SK-N-SH treated with all-trans-retinoic acid at 6 μM for 48 hours (cell line): Measurements from ENCODE around the gene MLST8.

ENCODE experiments used
- ATAC-seq: fragments of 200-7000 bp; cut with Tn5 transposase; 3 replicates; pipeline ENCODE4 v1.9.1; 2020; ENCODE audit warnings: mild to moderate bottlenecking, moderate library complexity
- ARNTL ChIP-seq: fragments of 450-650 bp; formaldehyde crosslinking; IDR thresholded peaks from 2 replicates; pipeline ENCODE4 v1.5.0; 2020; ENCODE audit warnings: low read depth, mild to moderate bottlenecking, moderate library complexity, borderline replicate concordance
- BACH2 ChIP-seq: fragments of 250-450 bp; sonication (Bioruptor Pico); IDR thresholded peaks from 2 replicates; pipeline ENCODE4 v1.9.0; 2021; ENCODE audit warnings: mild to moderate bottlenecking, borderline replicate concordance
- CREB5 ChIP-seq: fragments of 250-450 bp; sonication (Bioruptor Pico); IDR thresholded peaks from 2 replicates; pipeline ENCODE4 v1.5.1; 2020; ENCODE audit warnings: low read depth, mild to moderate bottlenecking, moderate library complexity
- CSDC2 ChIP-seq: fragments of 250-450 bp; sonication (Bioruptor Pico); IDR thresholded peaks from 2 replicates; pipeline ENCODE4 v1.5.0; 2020; ENCODE audit warnings: mild to moderate bottlenecking, moderate library complexity
- ESRRG ChIP-seq: fragments of 250-450 bp; sonication (Bioruptor Pico); IDR thresholded peaks from 2 replicates; pipeline ENCODE4 v1.6.1; 2021; ENCODE audit warnings: mild to moderate bottlenecking
- GLIS3 ChIP-seq: fragments of 250-450 bp; sonication (Bioruptor Pico); IDR thresholded peaks from 2 replicates; pipeline ENCODE4 v1.5.0; 2020; ENCODE audit warnings: mild to moderate bottlenecking, moderate library complexity
- ISL1 ChIP-seq: fragments of 250-450 bp; sonication (Bioruptor Pico); IDR thresholded peaks from 2 replicates; pipeline ENCODE4 v2.1.2; 2022; ENCODE audit warnings: mild to moderate bottlenecking, moderate library complexity
- OSR1 ChIP-seq: fragments of 250-450 bp; sonication (Bioruptor Pico); IDR thresholded peaks from 2 replicates; pipeline ENCODE4 v1.8.0; 2022; ENCODE audit warnings: moderate library complexity, mild to moderate bottlenecking, inconsistent platforms
- POU6F1 ChIP-seq: fragments of 250-450 bp; sonication (Bioruptor Pico); IDR thresholded peaks from 2 replicates; pipeline ENCODE4 v1.8.0; 2021; ENCODE audit warnings: low read depth, mild to moderate bottlenecking, moderate library complexity, borderline replicate concordance
- PPARA ChIP-seq: fragments of 250-450 bp; sonication (Bioruptor Pico); IDR thresholded peaks from 2 replicates; pipeline ENCODE4 v1.5.0; 2020; ENCODE audit warnings: mild to moderate bottlenecking, borderline replicate concordance
- SNAI2 ChIP-seq: fragments of 250-450 bp; sonication (Bioruptor Pico); IDR thresholded peaks from 2 replicates; pipeline ENCODE4 v1.5.0; 2020; ENCODE audit warnings: mild to moderate bottlenecking, moderate library complexity
- TCF4 ChIP-seq: fragments of 250-450 bp; sonication (Bioruptor Pico); IDR thresholded peaks from 2 replicates; pipeline ENCODE4 v1.8.0; 2021; ENCODE audit warnings: mild to moderate bottlenecking, moderate library complexity, borderline replicate concordance
- TOX ChIP-seq: fragments of 250-450 bp; sonication (Bioruptor Pico); IDR thresholded peaks from 2 replicates; pipeline ENCODE4 v1.8.0; 2021; ENCODE audit warnings: mild to moderate bottlenecking, moderate library complexity, borderline replicate concordance
- TSHZ2 ChIP-seq: fragments of 250-450 bp; sonication (Bioruptor Pico); IDR thresholded peaks from 2 replicates; pipeline ENCODE4 v1.5.0; 2020; ENCODE audit warnings: mild to moderate bottlenecking, moderate library complexity
- ZC3H10 ChIP-seq: fragments of 250-450 bp; sonication (Bioruptor Pico); IDR thresholded peaks from 2 replicates; pipeline ENCODE4 v1.5.1; 2021; ENCODE audit warnings: mild to moderate bottlenecking, moderate library complexity
- ZFP30 ChIP-seq: fragments of 450-650 bp; formaldehyde crosslinking; IDR thresholded peaks from 2 replicates; pipeline ENCODE4 v1.5.0; 2022; ENCODE audit warnings: mild to moderate bottlenecking, moderate library complexity
- ZNF565 ChIP-seq: fragments of 450-650 bp; formaldehyde crosslinking; conservative IDR thresholded peaks from 2 replicates; pipeline ENCODE4 v1.5.0; 2020; ENCODE audit warnings: low read depth, mild to moderate bottlenecking, moderate library complexity
- ZNF70 ChIP-seq: fragments of 450-650 bp; formaldehyde crosslinking; IDR thresholded peaks from 2 replicates; pipeline ENCODE4 v1.5.0; 2020; ENCODE audit warnings: mild to moderate bottlenecking, moderate library complexity
- ZNF8 ChIP-seq: fragments of 450-650 bp; formaldehyde crosslinking; IDR thresholded peaks from 2 replicates; pipeline ENCODE4 v1.5.0; 2020; ENCODE audit warnings: mild to moderate bottlenecking, moderate library complexity
- TF ChIP-seq, protein P1 (sequence below): fragments of 250-450 bp; sonication (Bioruptor Pico); IDR thresholded peaks from 2 replicates; pipeline ENCODE4 v1.5.1; 2021; ENCODE audit warnings: mild to moderate bottlenecking, moderate library complexity

The MLST8 gene

GRCh38 chr16:2180962-2181923, 24.0 kb upstream of the MLST8 start:
- TF ChIP-seq CREB5 (no peak), ZNF70 (CRISPR knock-in tag) (no peak), CSDC2 (CRISPR knock-in tag) (no peak), GLIS3 (CRISPR knock-in tag) (no peak), OSR1 (CRISPR knock-in tag) (no peak), TOX (CRISPR knock-in tag) (no peak), ZNF8 (no peak), TSHZ2 (CRISPR knock-in tag) (no peak), ZNF565 (CRISPR knock-in tag) (no peak), POU6F1 (CRISPR knock-in tag) (no peak), SNAI2 (CRISPR knock-in tag) (no peak), ISL1 (CRISPR knock-in tag) (no peak), ESRRG (CRISPR knock-in tag) (no peak), ZC3H10 (CRISPR knock-in tag) (no peak), PPARA (CRISPR knock-in tag) (no peak), BACH2 (CRISPR knock-in tag) (no peak), TCF4 (CRISPR knock-in tag) (no peak), ZFP30 (no peak), ARNTL (CRISPR knock-in tag) (no peak)
- TF ChIP-seq, protein P1, sequence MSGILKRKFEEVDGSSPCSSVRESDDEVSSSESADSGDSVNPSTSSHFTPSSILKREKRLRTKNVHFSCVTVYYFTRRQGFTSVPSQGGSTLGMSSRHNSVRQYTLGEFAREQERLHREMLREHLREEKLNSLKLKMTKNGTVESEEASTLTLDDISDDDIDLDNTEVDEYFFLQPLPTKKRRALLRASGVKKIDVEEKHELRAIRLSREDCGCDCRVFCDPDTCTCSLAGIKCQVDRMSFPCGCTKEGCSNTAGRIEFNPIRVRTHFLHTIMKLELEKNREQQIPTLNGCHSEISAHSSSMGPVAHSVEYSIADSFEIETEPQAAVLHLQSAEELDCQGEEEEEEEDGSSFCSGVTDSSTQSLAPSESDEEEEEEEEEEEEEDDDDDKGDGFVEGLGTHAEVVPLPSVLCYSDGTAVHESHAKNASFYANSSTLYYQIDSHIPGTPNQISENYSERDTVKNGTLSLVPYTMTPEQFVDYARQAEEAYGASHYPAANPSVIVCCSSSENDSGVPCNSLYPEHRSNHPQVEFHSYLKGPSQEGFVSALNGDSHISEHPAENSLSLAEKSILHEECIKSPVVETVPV (CRISPR knock-in tag), result no peak
- no peak for ATAC-seq

DNA sequence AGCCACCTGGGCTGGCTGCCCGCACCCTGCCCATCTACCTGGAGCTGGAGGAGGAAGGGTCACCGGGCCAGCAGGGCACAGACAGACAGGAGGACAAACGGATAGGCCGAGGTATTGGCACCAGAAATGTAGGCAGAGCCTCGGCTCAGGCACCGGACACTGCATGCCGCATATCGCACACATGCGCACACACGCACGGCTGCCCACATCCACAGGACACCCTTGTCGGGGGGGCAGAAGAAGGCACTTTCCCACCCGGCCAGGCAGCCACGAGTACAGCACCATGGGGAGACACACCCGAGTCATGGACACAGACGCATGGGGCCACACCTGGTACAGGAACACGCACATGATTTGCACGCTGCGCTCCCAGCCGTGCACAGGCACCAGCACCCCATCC, 23.3 kb upstream of the MLST8 start:
- TF ChIP-seq GLIS3 (CRISPR knock-in tag), result no peak
- no peak for TF ChIP-seq SNAI2 (CRISPR knock-in tag)
- TF ChIP-seq ZNF8, result no peak
- no peak for TF ChIP-seq CSDC2 (CRISPR knock-in tag)
- no peak for TF ChIP-seq POU6F1 (CRISPR knock-in tag)
- no peak for TF ChIP-seq TOX (CRISPR knock-in tag)
- no peak for TF ChIP-seq ZNF565 (CRISPR knock-in tag)
- TF ChIP-seq OSR1 (CRISPR knock-in tag), result no peak
- no peak for TF ChIP-seq ARNTL (CRISPR knock-in tag)
- no peak for ATAC-seq

GRCh38 chr16:2183671-2184070, 21.6 kb upstream of the MLST8 start:
- no peak for ATAC-seq
- TF ChIP-seq ZNF70 (CRISPR knock-in tag), result no peak
- TF ChIP-seq TSHZ2 (CRISPR knock-in tag), result no peak
- no peak for TF ChIP-seq ESRRG (CRISPR knock-in tag)
- TF ChIP-seq ZFP30, result no peak
- TF ChIP-seq TCF4 (CRISPR knock-in tag), result no peak
- TF ChIP-seq OSR1 (CRISPR knock-in tag), result no peak
